Mesenchymal stem cell (in vitro differentiated cells and primary cell): ENCODE measurements around the gene TBX3.

ENCODE experiments used
- DNase-seq: peaks from one replicate; pipeline ENCODE4 v3.0.0-alpha.2; 2013
- H2AFZ ChIP-seq: one replicate; pipeline ENCODE4 v1.6.1; 2013; ENCODE audit warnings: low read depth, mild to moderate bottlenecking, control low read depth, inconsistent platforms, low read length, moderate library complexity
- H2AK5ac ChIP-seq: 2 replicates; pipeline ENCODE4 v1.6.1; 2013; ENCODE audit warnings: low read length, moderate library complexity, mild to moderate bottlenecking, inconsistent platforms; ENCODE audit not compliant: severe bottlenecking
- H2BK120ac ChIP-seq: one replicate; pipeline ENCODE4 v1.6.1; 2013; ENCODE audit warnings: low read depth, mild to moderate bottlenecking, inconsistent platforms, low read length, moderate library complexity
- H2BK12ac ChIP-seq, 2 experiments: one replicate each; pipeline ENCODE4 v1.6.1; 2013; ENCODE audit warnings: inconsistent platforms in 2 of 2, low read length in 2 of 2, mild to moderate bottlenecking in 2 of 2, moderate library complexity in 2 of 2, control low read depth in 1 of 2
- H2BK15ac ChIP-seq: one replicate; pipeline ENCODE4 v1.6.1; 2013; ENCODE audit warnings: mild to moderate bottlenecking, low read depth, inconsistent platforms; ENCODE audit not compliant: poor library complexity, severe bottlenecking
- H2BK5ac ChIP-seq: 2 replicates; pipeline ENCODE4 v1.6.1; 2013; ENCODE audit warnings: low read depth, mild to moderate bottlenecking, low read length, control low read depth, inconsistent platforms; ENCODE audit not compliant: poor library complexity, severe bottlenecking
- H3K14ac ChIP-seq, 2 experiments: one replicate each; pipeline ENCODE4 v1.6.1; 2013; ENCODE audit warnings: inconsistent platforms in 2 of 2, low read length in 2 of 2, control low read depth in 1 of 2, mild to moderate bottlenecking in 1 of 2, moderate library complexity in 1 of 2
- H3K18ac ChIP-seq, 2 experiments: one replicate each; pipeline ENCODE4 v1.6.1; 2013; ENCODE audit warnings: inconsistent platforms in 2 of 2, low read length in 2 of 2, control low read depth in 1 of 2, low read depth in 1 of 2, mild to moderate bottlenecking in 1 of 2
- H3K23ac ChIP-seq, 2 experiments: one replicate each; pipeline ENCODE4 v1.6.1; 2013; ENCODE audit warnings: inconsistent platforms in 2 of 2, low read length in 2 of 2, mild to moderate bottlenecking in 2 of 2, moderate library complexity in 2 of 2, control low read depth in 1 of 2
- H3K27ac ChIP-seq: 2 replicates; pipeline ENCODE4 v1.5.1; 2013; ENCODE audit warnings: mild to moderate bottlenecking, moderate library complexity, low read length, control low read depth, inconsistent platforms; ENCODE audit not compliant: poor library complexity, severe bottlenecking
- H3K27me3 ChIP-seq, 2 experiments: 2 replicates each; pipeline versions ENCODE4 v1.6.1 to v1.7.0; 2013; ENCODE audit warnings: low read length in 2 of 2, mild to moderate bottlenecking in 2 of 2, moderate library complexity in 2 of 2, control low read depth in 1 of 2, inconsistent platforms in 1 of 2; ENCODE audit not compliant: control insufficient read depth in 1 of 2, insufficient read depth in 1 of 2
- H3K36me3 ChIP-seq, 2 experiments: 2 replicates each; pipeline versions ENCODE4 v1.6.1 to v1.7.0; 2013; ENCODE audit warnings: low read length in 2 of 2, control low read depth in 1 of 2, inconsistent platforms in 1 of 2, low read depth in 1 of 2, mild to moderate bottlenecking in 1 of 2; ENCODE audit not compliant: insufficient read depth in 2 of 2, control insufficient read depth in 1 of 2
- H3K4ac ChIP-seq, 2 experiments: one replicate each; pipeline ENCODE4 v1.6.1; 2013; ENCODE audit warnings: inconsistent platforms in 2 of 2, low read length in 2 of 2, mild to moderate bottlenecking in 2 of 2, moderate library complexity in 2 of 2, control low read depth in 1 of 2, low read depth in 1 of 2
- H3K4me1 ChIP-seq: 2 replicates; pipeline ENCODE4 v1.6.1; 2013; ENCODE audit warnings: low read depth, low read length, control low read depth; ENCODE audit not compliant: control insufficient read depth, insufficient read depth
- H3K4me2 ChIP-seq: 2 replicates; pipeline ENCODE4 v1.6.1; 2013; ENCODE audit warnings: low read length, mild to moderate bottlenecking, inconsistent platforms; ENCODE audit not compliant: poor library complexity, severe bottlenecking
- H3K4me3 ChIP-seq, 2 experiments: 2 replicates each; pipeline versions ENCODE4 v1.5.1 to v1.7.0; 2013; ENCODE audit warnings: low read length in 2 of 2, mild to moderate bottlenecking in 2 of 2, control low read depth in 1 of 2, low read depth in 1 of 2; ENCODE audit not compliant: insufficient read depth in 1 of 2
- H3K79me1 ChIP-seq: replicated peaks from 2 replicates; pipeline ENCODE4 v1.6.1; 2013; ENCODE audit warnings: mild to moderate bottlenecking, control low read depth, low read length, inconsistent platforms; ENCODE audit not compliant: poor library complexity, severe bottlenecking
- H3K9ac ChIP-seq: 2 replicates; pipeline ENCODE4 v1.7.0; 2013; ENCODE audit warnings: mild to moderate bottlenecking, low read length, moderate library complexity
- H3K9me3 ChIP-seq: 2 replicates; pipeline ENCODE4 v1.7.0; 2013; ENCODE audit warnings: mild to moderate bottlenecking, low read length; ENCODE audit not compliant: control insufficient read depth
- H4K8ac ChIP-seq: one replicate; pipeline ENCODE4 v1.6.1; 2013; ENCODE audit warnings: inconsistent platforms, mild to moderate bottlenecking, low read length, moderate library complexity
- H4K91ac ChIP-seq: one replicate; pipeline ENCODE4 v1.6.1; 2013; ENCODE audit warnings: mild to moderate bottlenecking, low read length, inconsistent platforms
- WGBS: methylation state at CpG from one replicate; pipeline ENCODE4 v1.1.7; 2013; ENCODE audit warnings: mixed read lengths; 5-methylcytosine and 5-hydroxymethylcytosine counted together

Gene TBX3

DNA sequence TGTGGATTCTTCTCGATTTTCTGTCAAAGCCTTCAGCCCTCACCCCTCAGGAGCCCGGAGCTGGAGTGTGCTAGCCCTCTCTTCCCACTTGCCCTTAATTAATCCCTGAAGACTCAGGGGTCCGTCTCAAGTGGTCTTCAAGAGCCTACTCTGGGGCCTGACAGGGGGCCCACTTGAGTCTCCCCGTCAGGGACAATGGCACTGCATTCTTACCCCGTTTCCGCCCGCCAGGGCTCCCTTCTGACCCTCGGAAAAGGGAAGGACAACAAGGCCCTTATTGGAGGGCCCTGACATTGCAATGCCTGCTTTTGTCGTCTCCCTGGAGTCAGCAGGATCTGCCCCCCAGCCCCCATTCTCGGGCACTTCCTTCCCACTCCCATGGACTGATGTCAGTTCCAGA is 34.4 kb downstream of the TBX3 start:
- Histone ChIP-seq H3K27me3 (peaks cover 0 to 13% of the 10 kb centered on the region in 2 experiments), H3K27ac (no peak overlapping the region), H3K4me1 (no peaks in the 10 kb centered on the region), H2BK12ac (no peak overlapping the region), H4K91ac (no peak overlapping the region), H3K18ac (no peak overlapping the region), H3K4me3 (no peak overlapping the region), H3K9me3 (no peaks in the 10 kb centered on the region), H3K4me2 (no peak overlapping the region), H4K8ac (no peak overlapping the region), H2AFZ (no peak overlapping the region), H2BK5ac (no peak overlapping the region), H2BK120ac (no peak overlapping the region), H3K14ac (no peak overlapping the region), H3K79me1 (no peaks in the 10 kb centered on the region), H3K36me3 (no peaks in the 10 kb centered on the region), H3K23ac (no peak overlapping the region), H2BK15ac (no peak overlapping the region), H3K9ac (no peak overlapping the region), H3K4ac (no peak overlapping the region), H2AK5ac (no peak overlapping the region)
- DNase-seq = no peak
- WGBS = 61% methylated on average over 10 of the region's 10 CpGs

DNA sequence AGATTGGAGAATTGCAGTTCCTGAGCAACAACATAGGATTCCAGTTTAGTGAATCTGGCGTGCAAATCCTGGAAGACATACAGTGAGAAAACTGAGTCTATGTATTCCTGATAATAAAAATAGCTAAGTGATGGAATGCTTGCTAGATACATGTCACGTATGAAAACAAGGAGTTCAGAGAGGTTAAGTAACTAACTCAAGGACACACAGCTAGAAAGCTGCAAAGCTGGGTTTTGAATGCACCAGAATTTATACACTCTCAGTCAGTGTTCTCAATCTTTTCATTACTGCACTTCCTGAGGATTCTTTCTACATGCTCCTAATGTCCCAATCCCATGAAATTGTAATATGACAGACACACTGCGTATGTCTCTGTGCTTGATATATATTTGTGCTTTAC is 35.3 kb downstream of the TBX3 start:
- no peaks in the 10 kb centered on the region for H3K4me1 ChIP-seq

GRCh38 chr12:114638790-114639435 is 45.1 kb downstream of the TBX3 start:
- H2AK5ac ChIP-seq = no peak overlapping the region
- H3K4me3 ChIP-seq = no peak overlapping the region
- H2AFZ ChIP-seq = no peak overlapping the region
- H3K23ac ChIP-seq = no peak overlapping the region
- no peak for DNase-seq
- no peaks in the 10 kb centered on the region for H3K4me1 ChIP-seq
- H3K9ac ChIP-seq = no peak overlapping the region
- no peak overlapping the region for H4K91ac ChIP-seq
- H2BK5ac ChIP-seq = no peak overlapping the region
- H3K9me3 ChIP-seq = no peaks in the 10 kb centered on the region
- no peak overlapping the region for H3K4ac ChIP-seq
- no peak overlapping the region for H3K4me2 ChIP-seq
- no peak overlapping the region for H4K8ac ChIP-seq
- 45% methylated on average over 5 of the region's 6 CpGs for whole genome bisulfite sequencing
- no peak overlapping the region for H3K18ac ChIP-seq
- H3K27ac ChIP-seq = no peak overlapping the region
- H3K14ac ChIP-seq = no peak overlapping the region
- no peak overlapping the region for H2BK15ac ChIP-seq
- H3K79me1 ChIP-seq = no peaks in the 10 kb centered on the region
- no peak overlapping the region for H2BK120ac ChIP-seq
- peaks cover 0 to 6% of the 10 kb centered on the region in 2 experiments for H3K27me3 ChIP-seq
- no peak overlapping the region for H2BK12ac ChIP-seq
- H3K36me3 ChIP-seq = no peaks in the 10 kb centered on the region

More for the DNA sequence above, 35.3 kb downstream of the TBX3 start:
- Histone ChIP-seq H4K8ac (no peak overlapping the region), H2BK15ac (no peak overlapping the region), H3K27me3 (peaks cover 0 to 18% of the 10 kb centered on the region in 2 experiments), H3K4me2 (no peak overlapping the region), H4K91ac (no peak overlapping the region), H3K9me3 (no peaks in the 10 kb centered on the region), H2AK5ac (no peak overlapping the region), H3K18ac (no peak overlapping the region), H2BK12ac (no peak overlapping the region), H3K36me3 (no peaks in the 10 kb centered on the region), H3K4ac (no peak overlapping the region), H2BK5ac (no peak overlapping the region), H3K79me1 (no peaks in the 10 kb centered on the region), H3K14ac (no peak overlapping the region), H2AFZ (no peak overlapping the region), H3K23ac (no peak overlapping the region), H3K27ac (no peak overlapping the region), H3K9ac (no peak overlapping the region), H3K4me3 (no peak overlapping the region), H2BK120ac (no peak overlapping the region)
- WGBS = 98% methylated on average over 3 of the region's 3 CpGs
- DNase-seq = no peak

DNA sequence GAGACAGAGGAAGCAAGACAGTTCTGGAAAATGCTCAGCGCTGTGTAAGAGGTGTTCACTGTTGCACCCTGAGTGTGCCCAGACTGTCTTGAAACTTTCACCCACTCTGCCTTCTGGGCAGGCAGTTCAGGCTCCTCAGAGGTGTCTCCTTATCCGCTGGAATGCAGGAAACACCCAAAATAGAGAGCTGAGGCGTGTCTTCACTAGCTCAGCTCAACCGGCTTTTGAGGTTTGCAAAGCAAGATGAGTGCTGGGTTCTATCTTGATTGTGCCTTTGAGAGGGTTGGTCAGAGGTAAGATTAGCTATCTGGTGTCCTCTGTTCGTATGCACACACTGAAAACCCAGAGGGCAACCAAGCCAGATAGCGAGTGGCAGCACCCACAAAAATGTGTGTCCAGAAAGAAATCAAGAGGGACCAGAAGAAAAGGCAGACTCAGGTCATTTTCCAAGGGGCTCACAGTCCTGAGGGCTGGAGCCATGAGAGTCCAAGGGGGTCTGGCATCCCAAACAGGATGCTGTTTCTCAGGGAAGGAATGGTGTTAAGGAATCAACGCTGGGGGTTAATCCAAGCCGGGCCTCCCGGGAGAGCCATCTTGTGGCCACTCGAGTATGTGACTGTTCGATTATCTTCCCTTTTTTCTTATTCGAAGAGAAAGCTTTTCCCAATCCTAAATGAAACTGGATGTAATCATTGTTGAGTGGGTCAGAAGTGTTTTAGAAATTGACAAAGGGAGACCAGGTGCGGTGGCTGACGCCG is 47.1 kb downstream of the TBX3 start:
- Histone ChIP-seq H2BK12ac (no peak overlapping the region), H3K27me3 (peaks cover 0 to 5% of the 10 kb centered on the region in 2 experiments), H2BK15ac (no peak overlapping the region), H2BK5ac (no peak overlapping the region), H3K79me1 (no peaks in the 10 kb centered on the region), H4K8ac (peak overlapping the region; percentile 19), H4K91ac (no peak overlapping the region), H3K4me2 (no peak overlapping the region), H2AFZ (no peak overlapping the region), H3K4ac (no peak overlapping the region), H3K14ac (no peak overlapping the region), H3K4me3 (no peak overlapping the region), H3K18ac (no peak overlapping the region), H3K9me3 (no peaks in the 10 kb centered on the region), H2AK5ac (no peak overlapping the region), H3K23ac (no peak overlapping the region), H3K9ac (no peak overlapping the region), H2BK120ac (no peak overlapping the region), H3K27ac (no peak overlapping the region), H3K4me1 (no peaks in the 10 kb centered on the region), H3K36me3 (no peaks in the 10 kb centered on the region)
- peak; percentile 22 for DNase-seq
- 57% methylated on average over 15 of the region's 15 CpGs for WGBS
